ENCODE results near the gene SLC35G6. TPM values are rescaled to one million over a fixed set of nuclear protein-coding genes. Genes with fewer than 3 reads are reported as not detected.

SLC35G6 gene
- total and polyA plus RNA-seq, 2 of the 13 experiments (the other 11 are each of a cell fraction or from before 2014, with no cell fraction given), result 0.07 TPM; not detected in 1

- TF ChIP-seq, protein P1, sequence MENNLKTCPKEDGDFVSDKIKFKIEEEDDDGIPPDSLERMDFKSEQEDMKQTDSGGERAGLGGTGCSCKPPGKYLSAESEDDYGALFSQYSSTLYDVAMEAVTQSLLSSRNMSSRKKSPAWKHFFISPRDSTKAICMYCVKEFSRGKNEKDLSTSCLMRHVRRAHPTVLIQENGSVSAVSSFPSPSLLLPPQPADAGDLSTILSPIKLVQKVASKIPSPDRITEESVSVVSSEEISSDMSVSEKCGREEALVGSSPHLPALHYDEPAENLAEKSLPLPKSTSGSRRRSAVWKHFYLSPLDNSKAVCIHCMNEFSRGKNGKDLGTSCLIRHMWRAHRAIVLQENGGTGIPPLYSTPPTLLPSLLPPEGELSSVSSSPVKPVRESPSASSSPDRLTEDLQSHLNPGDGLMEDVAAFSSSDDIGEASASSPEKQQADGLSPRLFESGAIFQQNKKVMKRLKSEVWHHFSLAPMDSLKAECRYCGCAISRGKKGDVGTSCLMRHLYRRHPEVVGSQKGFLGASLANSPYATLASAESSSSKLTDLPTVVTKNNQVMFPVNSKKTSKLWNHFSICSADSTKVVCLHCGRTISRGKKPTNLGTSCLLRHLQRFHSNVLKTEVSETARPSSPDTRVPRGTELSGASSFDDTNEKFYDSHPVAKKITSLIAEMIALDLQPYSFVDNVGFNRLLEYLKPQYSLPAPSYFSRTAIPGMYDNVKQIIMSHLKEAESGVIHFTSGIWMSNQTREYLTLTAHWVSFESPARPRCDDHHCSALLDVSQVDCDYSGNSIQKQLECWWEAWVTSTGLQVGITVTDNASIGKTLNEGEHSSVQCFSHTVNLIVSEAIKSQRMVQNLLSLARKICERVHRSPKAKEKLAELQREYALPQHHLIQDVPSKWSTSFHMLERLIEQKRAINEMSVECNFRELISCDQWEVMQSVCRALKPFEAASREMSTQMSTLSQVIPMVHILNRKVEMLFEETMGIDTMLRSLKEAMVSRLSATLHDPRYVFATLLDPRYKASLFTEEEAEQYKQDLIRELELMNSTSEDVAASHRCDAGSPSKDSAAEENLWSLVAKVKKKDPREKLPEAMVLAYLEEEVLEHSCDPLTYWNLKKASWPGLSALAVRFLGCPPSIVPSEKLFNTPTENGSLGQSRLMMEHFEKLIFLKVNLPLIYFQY (CRISPR knock-in tag; IDR thresholded peaks at IDR 0.05; ENCODE audit: borderline replicate concordance), result 0 out of 2 replicates have a peak, but pooled peaks have one; percentile 28
- TF ChIP-seq HIVEP1 (CRISPR knock-in tag; IDR thresholded peaks at IDR 0.05), result peak; percentile 68; the same call in 1 of the 2 replicates
- TF ChIP-seq DRAP1 (CRISPR knock-in tag; IDR thresholded peaks at IDR 0.05), result peak; percentile 87
- no peak for TF ChIP-seq ZNF816 (CRISPR knock-in tag; IDR thresholded peaks at IDR 0.05; ENCODE audit: borderline replicate concordance)
- TF ChIP-seq ZZZ3 (CRISPR knock-in tag; IDR thresholded peaks at IDR 0.05; ENCODE audit: borderline replicate concordance), result 0 out of 2 replicates have a peak, but pooled peaks have one; percentile 36
- peak; percentile 81 for TF ChIP-seq THAP11 (CRISPR knock-in tag; IDR thresholded peaks at IDR 0.05)
- TF ChIP-seq ESRRA (CRISPR knock-in tag; IDR thresholded peaks at IDR 0.05; ENCODE audit: low read depth), result peak; percentile 75
- no peak for TF ChIP-seq RCOR2 (CRISPR knock-in tag; IDR thresholded peaks at IDR 0.05)
- 0 out of 2 replicates have a peak, but pooled peaks have one; percentile 56 for TF ChIP-seq EED (CRISPR knock-in tag; IDR thresholded peaks at IDR 0.05)
- TF ChIP-seq ZNF430 (CRISPR knock-in tag; IDR thresholded peaks at IDR 0.05), result peak; percentile 64; the same call in 1 of the 2 replicates
- TF ChIP-seq, protein P2, sequence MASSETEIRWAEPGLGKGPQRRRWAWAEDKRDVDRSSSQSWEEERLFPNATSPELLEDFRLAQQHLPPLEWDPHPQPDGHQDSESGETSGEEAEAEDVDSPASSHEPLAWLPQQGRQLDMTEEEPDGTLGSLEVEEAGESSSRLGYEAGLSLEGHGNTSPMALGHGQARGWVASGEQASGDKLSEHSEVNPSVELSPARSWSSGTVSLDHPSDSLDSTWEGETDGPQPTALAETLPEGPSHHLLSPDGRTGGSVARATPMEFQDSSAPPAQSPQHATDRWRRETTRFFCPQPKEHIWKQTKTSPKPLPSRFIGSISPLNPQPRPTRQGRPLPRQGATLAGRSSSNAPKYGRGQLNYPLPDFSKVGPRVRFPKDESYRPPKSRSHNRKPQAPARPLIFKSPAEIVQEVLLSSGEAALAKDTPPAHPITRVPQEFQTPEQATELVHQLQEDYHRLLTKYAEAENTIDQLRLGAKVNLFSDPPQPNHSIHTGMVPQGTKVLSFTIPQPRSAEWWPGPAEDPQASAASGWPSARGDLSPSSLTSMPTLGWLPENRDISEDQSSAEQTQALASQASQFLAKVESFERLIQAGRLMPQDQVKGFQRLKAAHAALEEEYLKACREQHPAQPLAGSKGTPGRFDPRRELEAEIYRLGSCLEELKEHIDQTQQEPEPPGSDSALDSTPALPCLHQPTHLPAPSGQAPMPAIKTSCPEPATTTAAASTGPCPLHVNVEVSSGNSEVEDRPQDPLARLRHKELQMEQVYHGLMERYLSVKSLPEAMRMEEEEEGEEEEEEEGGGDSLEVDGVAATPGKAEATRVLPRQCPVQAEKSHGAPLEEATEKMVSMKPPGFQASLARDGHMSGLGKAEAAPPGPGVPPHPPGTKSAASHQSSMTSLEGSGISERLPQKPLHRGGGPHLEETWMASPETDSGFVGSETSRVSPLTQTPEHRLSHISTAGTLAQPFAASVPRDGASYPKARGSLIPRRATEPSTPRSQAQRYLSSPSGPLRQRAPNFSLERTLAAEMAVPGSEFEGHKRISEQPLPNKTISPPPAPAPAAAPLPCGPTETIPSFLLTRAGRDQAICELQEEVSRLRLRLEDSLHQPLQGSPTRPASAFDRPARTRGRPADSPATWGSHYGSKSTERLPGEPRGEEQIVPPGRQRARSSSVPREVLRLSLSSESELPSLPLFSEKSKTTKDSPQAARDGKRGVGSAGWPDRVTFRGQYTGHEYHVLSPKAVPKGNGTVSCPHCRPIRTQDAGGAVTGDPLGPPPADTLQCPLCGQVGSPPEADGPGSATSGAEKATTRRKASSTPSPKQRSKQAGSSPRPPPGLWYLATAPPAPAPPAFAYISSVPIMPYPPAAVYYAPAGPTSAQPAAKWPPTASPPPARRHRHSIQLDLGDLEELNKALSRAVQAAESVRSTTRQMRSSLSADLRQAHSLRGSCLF (CRISPR knock-in tag; IDR thresholded peaks at IDR 0.05; ENCODE audit: borderline replicate concordance), result no peak
- no peak for TF ChIP-seq ZNF790 (CRISPR knock-in tag; IDR thresholded peaks at IDR 0.05; ENCODE audit: borderline replicate concordance)
- peak; percentile 71 for TF ChIP-seq XRCC5 (optimal IDR thresholded peaks at IDR 0.05; ENCODE audit: low read length)
- TF ChIP-seq ZGPAT (CRISPR knock-in tag; IDR thresholded peaks at IDR 0.05), result peak; percentile 66; the same call in 1 of the 2 replicates
- TF ChIP-seq AGO1 (IDR thresholded peaks at IDR 0.05; ENCODE audit: low read depth, low read length, poor library complexity, severe bottlenecking), result peak; percentile 72
- no peak for TF ChIP-seq ZNF660 (CRISPR knock-in tag; IDR thresholded peaks at IDR 0.05; ENCODE audit: borderline replicate concordance, low read depth)
- TF ChIP-seq ZNF598 (CRISPR knock-in tag; IDR thresholded peaks at IDR 0.05; ENCODE audit: borderline replicate concordance), result 0 out of 2 replicates have a peak, but pooled peaks have one; percentile 29
Measured at GRCh38 chr17:7444682-7445618, 36.3 kb upstream of the SLC35G6 start, which contains the start of gene CHRNB1 (continued).

Data from HepG2 (cell line).